ENCODE results near the gene ART3. TPM values are rescaled to one million over a fixed set of nuclear protein-coding genes. Genes with fewer than 3 reads are reported as not detected.
A peak's percentile ranks its signal among the peaks of the same experiment; 100 is the strongest.
"Not testable (repeated sequence)": the region's sequence is repeated elsewhere in the genome, so short reads cannot be mapped to it uniquely, and the experiment has no call there.

ART3 gene
- total RNA-seq, 1 experiment from 2014 or later, result not detected

- H3K27ac Mint-ChIP-seq (ENCODE audit: unreplicated experiment), result no peak overlapping the region
- TF ChIP-seq CTCF (IDR thresholded peaks at IDR 0.05; ENCODE audit: insufficient read depth in 1 of 2, low read depth in 1 of 2, low read length in 1 of 2, severe bottlenecking in 1 of 2, unreplicated experiment in 1 of 2), result no peak
- H3K27me3 ChIP-seq (replicated peaks; ENCODE audit: control insufficient read depth, insufficient read depth, low read length), result no peaks in the 10 kb centered on the region
- no peaks in the 10 kb centered on the region for H3K36me3 Mint-ChIP-seq (ENCODE audit: insufficient read depth, unreplicated experiment)
- H3K4me3 ChIP-seq (ENCODE audit: low read depth, low read length), result no peak overlapping the region
- CTCF ChIA-PET, result no interaction called here
- H3K27me3 Mint-ChIP-seq (ENCODE audit: insufficient read depth, unreplicated experiment), result no peaks in the 10 kb centered on the region
- intact Hi-C loops (cut with micrococcal nuclease; ENCODE audit: unreplicated experiment), result no loop called here
- no peaks in the 10 kb centered on the region for H3K36me3 ChIP-seq (ENCODE audit: control insufficient read depth, insufficient read depth, low read length)
- BruUV-seq (replicated peaks), result no TSS peak
- H3K4me3 Mint-ChIP-seq (ENCODE audit: unreplicated experiment), result no peak overlapping the region
- DNase-seq, result no peak
- H3K9me3 ChIP-seq, result no peaks in the 10 kb centered on the region
- H3K4me1 Mint-ChIP-seq (ENCODE audit: low read depth, unreplicated experiment), result no peaks in the 10 kb centered on the region
- POLR2A ChIA-PET, result no interaction called here
- no peaks in the 10 kb centered on the region for H3K9me3 Mint-ChIP-seq (ENCODE audit: unreplicated experiment)
- H3K4me1 ChIP-seq, result no peaks in the 10 kb centered on the region
These were observed 39.4 kb upstream of the ART3 start for GRCh38 chr4:76035141-76035540.

GRCh38 chr4:76035799-76036380 is 38.6 kb upstream of the ART3 start, which contains the start of gene CXCL11:
Gene CXCL11 (minus strand): TSS chr4:76036070. CDS start chr4:76035987, 83 bp downstream.
- no peak within 1 kb of the TSS for H3K4me3 ChIP-seq (ENCODE audit: low read depth, low read length)
- no TSS peak for BruUV-seq (replicated peaks)
- no peak within 1 kb of the TSS for H3K27ac Mint-ChIP-seq (ENCODE audit: unreplicated experiment)
- no peak for DNase-seq
- no peak within 1 kb of the TSS for H3K4me3 Mint-ChIP-seq (ENCODE audit: unreplicated experiment)
- intact Hi-C loops (cut with micrococcal nuclease; ENCODE audit: unreplicated experiment), result no loop called here
- H3K36me3 ChIP-seq (ENCODE audit: control insufficient read depth, insufficient read depth, low read length), result no peaks in the 10 kb centered on the region
- TF ChIP-seq CTCF (IDR thresholded peaks at IDR 0.05; ENCODE audit: insufficient read depth in 1 of 2, low read depth in 1 of 2, low read length in 1 of 2, severe bottlenecking in 1 of 2, unreplicated experiment in 1 of 2), result no peak
- no peaks in the 10 kb centered on the region for H3K27me3 Mint-ChIP-seq (ENCODE audit: insufficient read depth, unreplicated experiment)
- no peaks in the 10 kb centered on the region for H3K4me1 ChIP-seq
- CTCF ChIA-PET, result no interaction called here
- H3K9me3 ChIP-seq, result no peaks in the 10 kb centered on the region
- H3K27me3 ChIP-seq (replicated peaks; ENCODE audit: control insufficient read depth, insufficient read depth, low read length), result no peaks in the 10 kb centered on the region
- POLR2A ChIA-PET, result no interaction called here
- H3K36me3 Mint-ChIP-seq (ENCODE audit: insufficient read depth, unreplicated experiment), result no peaks in the 10 kb centered on the region
- no peaks in the 10 kb centered on the region for H3K9me3 Mint-ChIP-seq (ENCODE audit: unreplicated experiment)
- H3K4me1 Mint-ChIP-seq (ENCODE audit: low read depth, unreplicated experiment), result peaks cover 4% of the 10 kb centered on the region

- H3K36me3 ChIP-seq (ENCODE audit: control insufficient read depth, insufficient read depth, low read length), result no peaks in the 10 kb centered on the region
- BruUV-seq (replicated peaks), result no TSS peak
- ChIA-PET POLR2A (no interaction called here), CTCF (interaction anchor here (0.6 kb wide), 1 partner anchor 47 kb away, joined by 4 read pairs; no protein-coding TSS in a partner anchor)
- intact Hi-C loops (cut with micrococcal nuclease; ENCODE audit: unreplicated experiment), result no loop called here
- no peaks in the 10 kb centered on the region for H3K9me3 Mint-ChIP-seq (ENCODE audit: unreplicated experiment)
- no peak overlapping the region for H3K4me3 ChIP-seq (ENCODE audit: low read depth, low read length)
- DNase-seq, result no peak
- H3K9me3 ChIP-seq, result no peaks in the 10 kb centered on the region
- H3K27ac Mint-ChIP-seq (ENCODE audit: unreplicated experiment), result no peak overlapping the region
- no peaks in the 10 kb centered on the region for H3K36me3 Mint-ChIP-seq (ENCODE audit: insufficient read depth, unreplicated experiment)
- H3K27me3 ChIP-seq (replicated peaks; ENCODE audit: control insufficient read depth, insufficient read depth, low read length), result no peaks in the 10 kb centered on the region
- no peaks in the 10 kb centered on the region for H3K4me1 ChIP-seq
- TF ChIP-seq CTCF (IDR thresholded peaks at IDR 0.05; ENCODE audit: insufficient read depth in 1 of 2, low read depth in 1 of 2, low read length in 1 of 2, severe bottlenecking in 1 of 2, unreplicated experiment in 1 of 2), result no peak
- H3K27me3 Mint-ChIP-seq (ENCODE audit: insufficient read depth, unreplicated experiment), result no peaks in the 10 kb centered on the region
- H3K4me3 Mint-ChIP-seq (ENCODE audit: unreplicated experiment), result no peak overlapping the region
- H3K4me1 Mint-ChIP-seq (ENCODE audit: low read depth, unreplicated experiment), result peaks cover 6% of the 10 kb centered on the region
These were observed 37.7 kb upstream of the ART3 start for GRCh38 chr4:76036855-76037254.

GRCh38 chr4:76042241-76042998 is 32.1 kb upstream of the ART3 start:
- H3K9me3 ChIP-seq; DNase-seq; H3K27ac Mint-ChIP-seq (ENCODE audit: unreplicated experiment); H3K36me3 Mint-ChIP-seq (ENCODE audit: insufficient read depth, unreplicated experiment); POLR2A ChIA-PET; H3K4me3 ChIP-seq (ENCODE audit: low read depth, low read length); H3K27me3 Mint-ChIP-seq (ENCODE audit: insufficient read depth, unreplicated experiment); H3K4me3 Mint-ChIP-seq (ENCODE audit: unreplicated experiment); H3K4me1 Mint-ChIP-seq (ENCODE audit: low read depth, unreplicated experiment); H3K4me1 ChIP-seq; CTCF ChIA-PET; H3K36me3 ChIP-seq (ENCODE audit: control insufficient read depth, insufficient read depth, low read length); H3K27me3 ChIP-seq (replicated peaks; ENCODE audit: control insufficient read depth, insufficient read depth, low read length); intact Hi-C loops (cut with micrococcal nuclease; ENCODE audit: unreplicated experiment): not testable (repeated sequence)
- BruUV-seq (replicated peaks), result TSS peak; percentile 94
- H3K9me3 Mint-ChIP-seq (ENCODE audit: unreplicated experiment), result peaks cover 12% of the 10 kb centered on the region

GRCh38 chr4:76043306-76043705 is 31.2 kb upstream of the ART3 start:
- BruUV-seq (replicated peaks); intact Hi-C loops (cut with micrococcal nuclease; ENCODE audit: unreplicated experiment); H3K4me1 ChIP-seq; H3K9me3 ChIP-seq; H3K27ac Mint-ChIP-seq (ENCODE audit: unreplicated experiment); H3K4me1 Mint-ChIP-seq (ENCODE audit: low read depth, unreplicated experiment); H3K4me3 ChIP-seq (ENCODE audit: low read depth, low read length); H3K36me3 Mint-ChIP-seq (ENCODE audit: insufficient read depth, unreplicated experiment); H3K4me3 Mint-ChIP-seq (ENCODE audit: unreplicated experiment); H3K36me3 ChIP-seq (ENCODE audit: control insufficient read depth, insufficient read depth, low read length); H3K27me3 ChIP-seq (replicated peaks; ENCODE audit: control insufficient read depth, insufficient read depth, low read length); POLR2A ChIA-PET; H3K27me3 Mint-ChIP-seq (ENCODE audit: insufficient read depth, unreplicated experiment); CTCF ChIA-PET; DNase-seq: not testable (repeated sequence)
- H3K9me3 Mint-ChIP-seq (ENCODE audit: unreplicated experiment), result peaks cover 12% of the 10 kb centered on the region

Data from Caco-2 (cell line).